B cell (primary cell): Measurements from ENCODE around the gene SFXN1.

Source experiments
- EZH2 ChIP-seq: IDR thresholded peaks from 2 replicates; pipeline ENCODE4 v1.6.1; 2012; ENCODE audit warnings: borderline replicate concordance, low read depth, mild to moderate bottlenecking, moderate library complexity, low read length; ENCODE audit not compliant: insufficient read depth, poor library complexity, severe bottlenecking
- TF ChIP-seq, protein P1 (sequence below): fragments of 200-600 bp; IDR thresholded peaks from one replicate; pipeline ENCODE4 v1.8.0; 2022; ENCODE audit warnings: antibody characterized with exemption, mild to moderate bottlenecking

DNA sequence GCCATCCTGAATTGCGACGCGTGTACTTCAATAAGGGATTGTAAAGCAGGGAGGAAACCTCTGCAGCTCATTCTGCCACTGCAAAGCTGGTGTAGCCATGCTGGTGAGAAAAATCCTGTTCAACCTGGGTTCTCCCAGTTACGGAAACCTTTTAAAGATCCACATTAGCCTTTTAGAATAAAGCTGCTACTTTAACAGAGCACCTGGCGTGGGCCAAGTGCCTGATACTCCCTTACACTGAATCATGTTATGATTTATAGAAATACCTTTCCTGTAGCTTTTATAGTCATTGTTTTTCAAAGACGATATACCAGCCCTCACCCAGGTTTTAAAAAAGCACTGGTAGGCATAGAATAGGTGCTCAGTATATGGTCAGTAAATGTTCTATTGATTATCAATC, 48.3 kb downstream of the SFXN1 start:
- TF ChIP-seq, protein P1, sequence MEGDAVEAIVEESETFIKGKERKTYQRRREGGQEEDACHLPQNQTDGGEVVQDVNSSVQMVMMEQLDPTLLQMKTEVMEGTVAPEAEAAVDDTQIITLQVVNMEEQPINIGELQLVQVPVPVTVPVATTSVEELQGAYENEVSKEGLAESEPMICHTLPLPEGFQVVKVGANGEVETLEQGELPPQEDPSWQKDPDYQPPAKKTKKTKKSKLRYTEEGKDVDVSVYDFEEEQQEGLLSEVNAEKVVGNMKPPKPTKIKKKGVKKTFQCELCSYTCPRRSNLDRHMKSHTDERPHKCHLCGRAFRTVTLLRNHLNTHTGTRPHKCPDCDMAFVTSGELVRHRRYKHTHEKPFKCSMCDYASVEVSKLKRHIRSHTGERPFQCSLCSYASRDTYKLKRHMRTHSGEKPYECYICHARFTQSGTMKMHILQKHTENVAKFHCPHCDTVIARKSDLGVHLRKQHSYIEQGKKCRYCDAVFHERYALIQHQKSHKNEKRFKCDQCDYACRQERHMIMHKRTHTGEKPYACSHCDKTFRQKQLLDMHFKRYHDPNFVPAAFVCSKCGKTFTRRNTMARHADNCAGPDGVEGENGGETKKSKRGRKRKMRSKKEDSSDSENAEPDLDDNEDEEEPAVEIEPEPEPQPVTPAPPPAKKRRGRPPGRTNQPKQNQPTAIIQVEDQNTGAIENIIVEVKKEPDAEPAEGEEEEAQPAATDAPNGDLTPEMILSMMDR = no peak
- TF ChIP-seq EZH2 = no peak
